Right hindlimb (tissue), 1 donor: ENCODE measurements around the gene MTMR2.

Source experiments
- DNase-seq: peaks from one replicate; pipeline ENCODE4 v3.0.0-alpha.2; 2018

The MTMR2 gene

GRCh38 chr11:95923728-95924413, at the start of gene MTMR2:
MTMR2 (minus strand) TSS chr11:95924107; CDS start chr11:95923954, 153 bp downstream.
- peak; percentile 91 for DNase-seq

- no peak for DNase-seq
These were observed 48.2 kb upstream of the MTMR2 start for GRCh38 chr11:95972060-95972459.

- DNase-seq, result no peak
These were observed 44.7 kb upstream of the MTMR2 start for GRCh38 chr11:95968585-95968984.

DNA sequence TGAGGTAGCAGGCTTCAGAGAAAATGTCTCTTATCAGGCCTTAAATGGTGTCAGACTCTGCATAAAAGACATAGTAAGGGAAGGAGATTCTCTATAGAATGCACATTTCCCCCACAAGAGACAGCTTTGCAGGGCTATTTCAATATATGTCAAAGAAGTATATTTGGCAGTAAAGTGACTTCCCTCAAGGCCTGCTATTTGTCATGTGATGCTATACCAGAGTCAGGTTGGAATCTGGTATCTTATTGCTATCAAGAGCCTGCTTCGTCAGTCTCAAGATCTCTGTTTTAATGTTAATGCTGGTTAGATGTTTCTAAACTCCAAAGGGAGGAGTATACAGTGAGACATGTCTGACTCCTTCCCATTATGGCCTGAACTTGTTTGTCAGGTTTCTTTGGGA, 40.4 kb upstream of the MTMR2 start:
- no peak for DNase-seq

GRCh38 chr11:95961758-95962157, 37.9 kb upstream of the MTMR2 start:
- no peak for DNase-seq

GRCh38 chr11:95950905-95951304, 27.0 kb upstream of the MTMR2 start:
- DNase-seq, result no peak

DNA sequence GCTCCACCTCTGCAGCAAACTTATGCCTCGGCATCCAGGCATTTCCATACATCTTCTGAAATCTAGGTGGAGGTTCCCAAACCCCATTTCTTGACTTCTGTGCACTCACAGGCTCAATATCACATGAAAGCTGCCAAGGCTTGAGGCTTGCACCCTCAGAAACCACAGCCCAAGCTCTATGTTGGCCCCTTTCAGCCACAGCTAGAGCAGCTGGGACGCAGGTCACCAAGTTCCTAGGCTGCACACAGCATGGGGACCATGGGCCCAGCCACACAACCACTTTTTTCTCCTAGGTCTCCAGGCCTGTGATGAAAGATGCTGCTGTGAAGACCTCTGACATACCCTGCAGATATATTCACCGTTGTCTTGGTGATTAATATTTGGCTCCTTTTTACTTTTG, 24.7 kb upstream of the MTMR2 start:
- no peak for DNase-seq

DNA sequence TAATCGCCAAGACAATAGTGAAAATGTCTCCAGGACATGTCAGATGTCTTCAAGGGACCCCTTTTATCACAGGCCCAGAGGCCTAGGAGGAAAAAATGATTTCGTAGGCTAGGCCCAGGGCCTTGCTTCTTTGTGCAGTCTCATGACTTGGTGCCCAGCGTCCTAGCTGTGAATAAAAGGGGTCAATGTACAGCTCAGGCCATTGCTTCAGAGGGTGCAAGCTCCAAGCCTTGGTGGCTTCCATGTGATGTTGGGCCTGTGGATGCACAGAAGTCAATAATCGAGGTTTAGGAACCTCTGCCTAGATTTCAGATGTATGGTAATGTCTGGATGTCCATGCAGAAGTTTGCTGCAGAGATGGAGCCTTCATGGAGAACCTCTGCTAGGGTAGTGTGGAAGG, 20.7 kb upstream of the MTMR2 start:
- no peak for DNase-seq

- DNase-seq, result no peak
These were observed 19.6 kb upstream of the MTMR2 start for GRCh38 chr11:95943546-95943945.

DNA sequence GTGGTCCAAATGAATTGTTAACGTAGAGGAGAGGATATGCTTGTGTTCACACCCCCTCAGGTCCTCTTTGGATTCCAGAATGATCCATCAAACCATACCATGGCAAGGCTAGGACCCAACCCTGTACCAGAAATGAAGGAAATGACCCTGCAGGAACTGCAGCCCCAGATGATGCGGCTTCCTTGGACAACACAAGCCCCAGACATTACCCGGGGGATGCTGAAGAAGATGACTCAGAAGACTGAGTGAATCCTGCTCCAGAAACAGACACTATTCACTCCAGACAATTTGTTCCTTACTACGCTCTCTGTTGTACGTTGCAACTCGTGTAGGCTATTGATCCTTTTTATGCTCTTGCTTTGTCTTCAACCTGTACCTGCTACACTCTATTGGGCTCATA, 15.2 kb upstream of the MTMR2 start:
- no peak for DNase-seq

DNA sequence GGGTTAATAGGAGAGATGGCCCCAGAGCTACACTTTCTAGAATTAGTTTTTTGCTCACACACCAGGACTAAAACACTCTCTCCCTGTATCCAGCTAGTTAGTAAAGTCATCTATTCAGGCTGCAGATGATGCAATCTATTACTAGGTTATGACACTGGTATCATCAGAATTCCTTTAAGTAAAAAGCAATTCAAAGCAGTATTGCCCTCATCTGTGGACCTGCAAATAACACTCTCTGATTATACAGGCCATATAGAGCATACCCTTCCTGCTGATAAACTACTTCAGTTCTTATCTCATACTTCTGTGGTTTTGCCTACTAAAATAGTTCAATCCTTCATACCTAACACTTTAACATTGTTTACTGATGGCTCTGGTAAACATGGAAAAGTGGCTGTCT, 13.5 kb upstream of the MTMR2 start:
- no peak for DNase-seq

DNA sequence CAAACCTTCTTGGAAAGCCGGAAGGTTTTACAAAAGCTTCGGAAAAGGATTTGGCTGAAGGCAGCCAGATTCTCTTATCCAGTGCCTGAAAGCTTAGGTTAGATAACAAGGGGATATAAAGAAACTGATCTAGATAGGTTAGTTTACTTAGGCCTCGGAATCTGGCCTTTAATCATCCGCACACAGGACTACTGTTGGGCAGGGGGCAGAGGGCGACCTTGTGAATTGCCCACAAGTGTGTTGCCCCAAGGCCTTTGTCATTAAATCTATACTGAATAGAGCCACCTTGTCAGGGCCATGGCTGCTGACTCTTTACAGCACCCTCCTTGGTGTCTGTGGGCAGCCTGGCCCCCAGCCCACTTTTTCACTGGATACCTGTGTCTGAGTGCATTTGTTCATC, 9.7 kb upstream of the MTMR2 start:
- DNase-seq, result no peak

- DNase-seq, result no peak
These were observed 8.0 kb upstream of the MTMR2 start for GRCh38 chr11:95931916-95932315.

GRCh38 chr11:95930948-95931347, 7.0 kb upstream of the MTMR2 start:
- DNase-seq, result no peak

DNA sequence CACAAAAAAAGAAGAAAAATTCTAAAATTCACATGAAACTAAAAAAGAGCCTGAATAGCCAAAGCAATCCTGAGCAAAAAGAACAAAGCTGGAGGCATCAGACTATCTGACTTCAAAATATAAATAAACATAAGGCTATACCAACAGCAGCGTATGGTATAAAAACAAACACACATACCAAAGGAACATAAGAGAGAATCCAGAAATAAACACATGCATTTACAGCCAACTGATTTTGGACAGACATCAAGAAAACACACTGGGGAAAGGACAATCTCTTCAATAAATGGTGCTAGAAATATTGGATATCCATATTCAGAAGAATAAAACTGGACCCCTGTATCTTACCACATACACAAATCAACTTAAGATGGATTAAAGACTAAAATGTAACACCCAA, 2.8 kb upstream of the MTMR2 start:
- DNase-seq, result no peak

GRCh38 chr11:95925011-95925410, 1.1 kb upstream of the MTMR2 start:
- no peak for DNase-seq

- DNase-seq, result no peak
These were observed 480 bp upstream of the MTMR2 start for GRCh38 chr11:95924414-95924760.

DNA sequence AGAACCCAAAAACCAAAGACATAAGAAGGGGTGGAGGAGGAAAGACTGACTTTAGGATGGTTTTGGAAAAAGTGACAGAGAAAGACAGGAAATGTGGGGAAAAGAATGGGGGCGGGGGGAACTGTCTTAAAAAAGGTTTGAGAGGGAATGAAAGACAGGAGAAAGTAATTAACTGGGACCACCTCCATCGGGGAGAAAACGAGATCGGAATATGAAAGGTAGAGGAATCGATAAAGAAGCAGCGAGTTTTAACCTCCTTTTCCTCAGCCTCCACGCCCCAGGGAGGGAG, 524 bp downstream of the MTMR2 start:
- DNase-seq, result no peak

DNA sequence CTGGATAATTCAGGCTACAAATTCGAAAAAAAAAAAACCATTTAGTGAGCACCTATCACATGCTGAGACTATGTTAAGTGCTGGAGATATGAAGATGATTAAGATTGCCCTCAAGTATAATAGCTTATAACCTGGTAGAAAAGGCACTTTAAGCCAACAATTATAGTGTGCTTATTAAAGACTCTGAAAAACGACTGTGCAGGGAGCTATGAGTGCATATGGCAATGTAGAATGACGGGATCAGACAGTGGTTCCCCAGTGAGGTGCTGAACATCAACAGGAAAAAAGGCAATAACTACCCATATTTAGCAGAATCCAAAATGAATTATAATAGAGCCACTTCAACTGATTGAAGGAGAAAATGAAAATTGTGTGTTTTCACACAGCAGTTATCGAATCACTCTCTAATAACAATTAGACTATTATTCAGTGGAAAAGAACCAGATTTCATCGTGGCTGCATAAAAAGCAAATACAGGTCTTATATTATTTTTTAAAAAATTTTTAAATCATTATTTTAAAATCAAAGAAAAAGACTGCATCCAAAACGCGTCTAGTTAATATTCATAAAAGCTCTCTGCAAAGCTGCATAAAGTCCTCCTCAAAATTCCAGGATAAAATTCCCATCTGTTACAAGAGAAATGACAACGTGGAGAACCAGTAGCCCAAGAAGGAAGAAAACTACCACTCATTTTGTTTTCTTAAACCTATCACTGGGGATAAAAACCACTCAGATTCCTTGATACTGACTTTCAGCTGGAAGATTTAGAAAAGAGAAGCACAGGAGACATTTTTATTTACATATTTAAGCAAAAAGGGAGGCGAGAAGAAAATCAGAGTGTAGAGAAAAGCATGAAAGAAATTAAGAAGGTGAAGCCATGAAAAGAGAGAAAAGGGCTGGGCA, 1.1 kb downstream of the MTMR2 start:
- no peak for DNase-seq

- DNase-seq, result no peak
These were observed 1.8 kb downstream of the MTMR2 start for GRCh38 chr11:95922099-95922498.

DNA sequence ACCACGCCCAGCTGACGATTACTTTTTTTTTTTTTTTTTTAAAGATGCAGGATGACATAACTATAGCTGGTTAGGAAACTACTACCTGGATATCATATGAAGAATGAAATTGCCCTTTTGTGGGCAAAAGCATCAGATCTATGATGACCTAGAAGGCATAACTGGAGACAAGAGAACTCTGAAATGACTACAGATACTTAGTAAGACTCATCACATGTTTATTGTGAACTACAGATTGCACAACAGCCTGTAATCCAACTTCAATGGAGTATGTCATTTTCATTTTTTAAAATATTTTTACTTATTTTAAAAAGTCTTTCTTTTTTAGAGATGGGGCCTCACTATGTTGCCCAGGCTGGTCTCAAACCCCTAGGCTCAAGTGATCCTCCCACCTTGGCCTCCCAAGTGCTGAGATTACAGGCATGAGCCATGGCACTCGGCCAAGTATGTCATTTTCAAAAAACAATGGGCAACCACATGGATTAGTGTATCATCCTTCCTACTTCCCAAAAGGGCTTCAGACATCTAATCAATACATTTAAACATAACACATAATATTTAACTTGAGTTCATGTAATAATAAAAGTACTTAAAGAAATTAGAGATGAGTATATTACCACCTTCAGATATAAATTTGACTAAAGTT, 3.3 kb downstream of the MTMR2 start:
- no peak for DNase-seq

DNA sequence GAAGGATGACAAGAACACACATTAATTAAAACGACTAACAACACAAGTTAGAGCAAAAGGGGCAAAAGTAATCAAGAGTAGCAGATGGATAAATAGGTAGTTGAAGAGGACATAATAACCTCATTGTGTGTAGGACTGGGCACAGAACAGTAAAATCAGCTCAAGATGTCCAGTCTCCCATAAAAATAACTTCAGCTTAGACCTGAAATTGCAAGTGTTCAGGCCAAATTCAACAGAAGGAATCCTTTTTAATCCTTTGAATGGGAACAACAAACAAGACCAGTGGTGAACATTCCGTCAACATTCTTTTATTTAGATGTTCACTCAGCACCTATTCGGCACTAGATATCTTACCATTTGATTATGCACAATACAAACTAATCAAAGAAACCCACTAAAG, 4.4 kb downstream of the MTMR2 start:
- no peak for DNase-seq

- no peak for DNase-seq
These were observed 5.2 kb downstream of the MTMR2 start for GRCh38 chr11:95918720-95919119.

DNA sequence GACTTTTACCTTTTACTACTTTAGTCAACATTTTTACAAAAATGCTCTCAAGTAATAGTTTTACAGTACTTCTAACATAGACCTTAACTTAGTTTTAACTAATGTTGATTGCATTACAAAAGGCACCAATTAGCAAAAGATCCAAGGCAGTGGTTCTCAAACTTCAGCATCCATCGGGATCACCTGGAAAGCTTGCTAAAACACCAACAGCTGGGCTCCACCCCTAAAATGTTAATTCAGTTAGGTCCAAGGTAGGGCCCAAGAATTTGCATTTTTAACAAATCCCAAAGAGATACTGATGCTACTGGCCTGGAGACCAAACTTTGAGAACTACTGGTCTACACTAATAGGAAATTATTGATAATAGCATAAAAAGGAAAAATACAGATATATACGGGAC, 5.9 kb downstream of the MTMR2 start:
- no peak for DNase-seq
